ENCODE measurements around the gene CHTF8.

The CHTF8 gene

GRCh38 chr16:69112285-69113129, 19.9 kb downstream of the CHTF8 start:
- H3K36me3 ChIP-seq (ENCODE audit: insufficient read depth, low read length): peaks cover 15% of the 10 kb centered on the region
- no peaks in the 10 kb centered on the region for H3K4me1 ChIP-seq (ENCODE audit: insufficient read depth, low read length, severe bottlenecking)
- H3K27ac ChIP-seq (ENCODE audit: low read depth, low read length, poor library complexity, severe bottlenecking): no peak overlapping the region
- no peaks in the 10 kb centered on the region for H3K9me3 ChIP-seq (ENCODE audit: low read length)
- no peaks in the 10 kb centered on the region for H3K9me2 ChIP-seq (ENCODE audit: low read depth, low read length)
- H3K9ac ChIP-seq (ENCODE audit: low read length): no peak overlapping the region
- no peak overlapping the region for H2AFZ ChIP-seq (ENCODE audit: low read length)
- no peaks in the 10 kb centered on the region for H3F3A ChIP-seq (ENCODE audit: insufficient read depth, low read length)
- H4K20me1 ChIP-seq (ENCODE audit: insufficient read depth, low read length): no peaks in the 10 kb centered on the region
- no peak overlapping the region for H3K4me2 ChIP-seq (ENCODE audit: low read length)
- no peak for TF ChIP-seq EZH2 (IDR thresholded peaks at IDR 0.05; ENCODE audit: borderline replicate concordance, low read length)
- TF ChIP-seq, protein P1, sequence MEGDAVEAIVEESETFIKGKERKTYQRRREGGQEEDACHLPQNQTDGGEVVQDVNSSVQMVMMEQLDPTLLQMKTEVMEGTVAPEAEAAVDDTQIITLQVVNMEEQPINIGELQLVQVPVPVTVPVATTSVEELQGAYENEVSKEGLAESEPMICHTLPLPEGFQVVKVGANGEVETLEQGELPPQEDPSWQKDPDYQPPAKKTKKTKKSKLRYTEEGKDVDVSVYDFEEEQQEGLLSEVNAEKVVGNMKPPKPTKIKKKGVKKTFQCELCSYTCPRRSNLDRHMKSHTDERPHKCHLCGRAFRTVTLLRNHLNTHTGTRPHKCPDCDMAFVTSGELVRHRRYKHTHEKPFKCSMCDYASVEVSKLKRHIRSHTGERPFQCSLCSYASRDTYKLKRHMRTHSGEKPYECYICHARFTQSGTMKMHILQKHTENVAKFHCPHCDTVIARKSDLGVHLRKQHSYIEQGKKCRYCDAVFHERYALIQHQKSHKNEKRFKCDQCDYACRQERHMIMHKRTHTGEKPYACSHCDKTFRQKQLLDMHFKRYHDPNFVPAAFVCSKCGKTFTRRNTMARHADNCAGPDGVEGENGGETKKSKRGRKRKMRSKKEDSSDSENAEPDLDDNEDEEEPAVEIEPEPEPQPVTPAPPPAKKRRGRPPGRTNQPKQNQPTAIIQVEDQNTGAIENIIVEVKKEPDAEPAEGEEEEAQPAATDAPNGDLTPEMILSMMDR (IDR thresholded peaks at IDR 0.05; ENCODE audit: low read length): peak; percentile 84
- H3K27me3 ChIP-seq (ENCODE audit: insufficient read depth, low read length): no peaks in the 10 kb centered on the region
- no peaks in the 10 kb centered on the region for H3K79me2 ChIP-seq (ENCODE audit: insufficient read depth, low read length)
- no peak overlapping the region for H3K4me3 ChIP-seq (ENCODE audit: low read depth, low read length, poor library complexity, severe bottlenecking)

DNA sequence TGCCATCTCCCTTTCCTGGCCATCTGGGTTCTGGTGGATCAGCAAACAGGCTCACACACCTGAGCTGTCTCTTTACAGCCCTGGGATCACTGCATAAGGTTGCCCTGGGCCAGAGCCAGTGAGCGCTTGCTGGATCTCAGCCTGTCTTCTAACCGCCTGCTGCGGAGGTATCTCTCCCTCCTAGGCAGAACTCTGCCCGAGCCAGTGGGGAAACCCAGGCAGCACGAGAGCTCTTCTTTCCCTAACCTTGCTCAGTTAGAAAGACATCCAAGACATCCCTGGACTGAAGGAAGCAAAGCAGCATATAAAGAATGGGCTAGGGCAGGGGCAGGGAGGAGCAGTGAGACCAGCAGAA, 20.5 kb downstream of the CHTF8 start:
- TF ChIP-seq, protein P1 (IDR thresholded peaks at IDR 0.05; ENCODE audit: low read length): no peak
- TF ChIP-seq EZH2 (IDR thresholded peaks at IDR 0.05; ENCODE audit: borderline replicate concordance, low read length): no peak
- Histone ChIP-seq H3K9ac (ENCODE audit: low read length) (no peak overlapping the region), H3K4me1 (ENCODE audit: insufficient read depth, low read length, severe bottlenecking) (peaks cover 6% of the 10 kb centered on the region), H3K4me3 (ENCODE audit: low read depth, low read length, poor library complexity, severe bottlenecking) (no peak overlapping the region), H3K9me2 (ENCODE audit: low read depth, low read length) (no peaks in the 10 kb centered on the region), H3K27me3 (ENCODE audit: insufficient read depth, low read length) (peaks cover 5% of the 10 kb centered on the region), H3F3A (ENCODE audit: insufficient read depth, low read length) (no peaks in the 10 kb centered on the region), H3K27ac (ENCODE audit: low read depth, low read length, poor library complexity, severe bottlenecking) (no peak overlapping the region), H3K36me3 (ENCODE audit: insufficient read depth, low read length) (peaks cover 13% of the 10 kb centered on the region), H4K20me1 (ENCODE audit: insufficient read depth, low read length) (no peaks in the 10 kb centered on the region), H3K79me2 (ENCODE audit: insufficient read depth, low read length) (no peaks in the 10 kb centered on the region), H3K9me3 (ENCODE audit: low read length) (no peaks in the 10 kb centered on the region), H2AFZ (ENCODE audit: low read length) (no peak overlapping the region), H3K4me2 (ENCODE audit: low read length) (no peak overlapping the region)

DNA sequence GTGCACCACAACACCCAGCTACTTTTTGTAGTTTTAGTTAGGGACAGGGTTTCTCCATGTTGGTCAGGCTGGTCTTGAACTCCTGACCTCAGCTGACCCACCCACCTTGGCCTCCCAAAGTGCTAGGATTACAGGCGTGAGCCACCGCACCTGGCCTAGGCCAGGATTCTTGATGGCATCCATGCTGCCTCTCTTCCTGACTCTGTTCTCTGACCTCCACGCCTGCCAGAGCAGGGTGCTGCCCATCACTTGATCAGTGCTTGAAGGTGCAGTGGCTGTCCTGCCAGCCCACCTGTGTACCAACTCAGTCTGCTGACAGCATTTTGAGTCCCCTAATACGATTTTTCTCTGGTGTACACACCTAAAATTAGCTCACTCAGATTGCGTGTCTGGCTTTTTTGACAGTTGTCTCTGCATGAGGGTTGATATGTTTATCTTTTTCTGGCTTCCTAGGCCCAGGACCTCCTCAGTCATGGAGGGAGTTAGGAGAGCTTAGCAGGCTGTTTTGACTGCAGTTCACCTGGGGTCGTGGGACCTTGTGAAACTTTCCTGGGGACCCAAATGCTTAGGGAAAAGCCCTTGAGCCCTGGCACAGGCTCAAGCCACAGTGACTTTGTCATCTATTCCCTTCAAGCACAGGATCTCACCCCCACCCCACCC, 21.0 kb downstream of the CHTF8 start:
- Histone ChIP-seq H3K4me1 (ENCODE audit: insufficient read depth, low read length, severe bottlenecking) (peaks cover 10% of the 10 kb centered on the region), H4K20me1 (ENCODE audit: insufficient read depth, low read length) (no peaks in the 10 kb centered on the region), H3K27ac (ENCODE audit: low read depth, low read length, poor library complexity, severe bottlenecking) (no peak overlapping the region), H3K9me3 (ENCODE audit: low read length) (no peaks in the 10 kb centered on the region), H3K27me3 (ENCODE audit: insufficient read depth, low read length) (peaks cover 10% of the 10 kb centered on the region), H3K36me3 (ENCODE audit: insufficient read depth, low read length) (peaks cover 13% of the 10 kb centered on the region), H3K79me2 (ENCODE audit: insufficient read depth, low read length) (no peaks in the 10 kb centered on the region), H3K9me2 (ENCODE audit: low read depth, low read length) (no peaks in the 10 kb centered on the region), H3K4me3 (ENCODE audit: low read depth, low read length, poor library complexity, severe bottlenecking) (no peak overlapping the region), H3F3A (ENCODE audit: insufficient read depth, low read length) (no peaks in the 10 kb centered on the region), H2AFZ (ENCODE audit: low read length) (no peak overlapping the region), H3K9ac (ENCODE audit: low read length) (no peak overlapping the region), H3K4me2 (ENCODE audit: low read length) (no peak overlapping the region)
- no peak for TF ChIP-seq EZH2 (IDR thresholded peaks at IDR 0.05; ENCODE audit: borderline replicate concordance, low read length)
- TF ChIP-seq, protein P1 (IDR thresholded peaks at IDR 0.05; ENCODE audit: low read length): no peak
